HG03064 (cell line): ENCODE results near the gene ANXA4.

Source experiments
- ATAC-seq: cut with Tn5 transposase; IDR thresholded peaks from one replicate; pipeline ENCODE4 v1.9.1; 2021; ENCODE audit warnings: low read depth; ENCODE audit not compliant: unreplicated experiment

The ANXA4 gene

DNA sequence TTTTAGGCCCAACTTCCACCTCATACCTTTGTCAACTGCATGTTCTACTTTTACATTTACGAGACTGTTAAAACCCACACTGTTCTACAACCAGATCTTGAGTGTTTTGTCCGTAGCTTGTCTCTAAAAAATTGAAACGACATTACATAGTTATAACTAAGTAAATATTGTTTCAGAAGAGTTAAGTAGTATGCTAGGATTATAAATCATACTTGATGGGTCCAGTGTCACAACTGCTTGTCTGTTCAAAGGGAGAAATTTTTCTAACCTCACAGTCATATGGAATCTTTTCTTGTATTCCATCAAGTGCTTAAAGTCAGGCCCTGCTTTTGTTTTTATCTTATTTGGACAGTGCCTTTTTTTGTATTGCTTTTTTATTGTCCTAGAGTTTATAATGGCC lies 91.8 kb downstream of the ANXA4 start:
- no peak for ATAC-seq

DNA sequence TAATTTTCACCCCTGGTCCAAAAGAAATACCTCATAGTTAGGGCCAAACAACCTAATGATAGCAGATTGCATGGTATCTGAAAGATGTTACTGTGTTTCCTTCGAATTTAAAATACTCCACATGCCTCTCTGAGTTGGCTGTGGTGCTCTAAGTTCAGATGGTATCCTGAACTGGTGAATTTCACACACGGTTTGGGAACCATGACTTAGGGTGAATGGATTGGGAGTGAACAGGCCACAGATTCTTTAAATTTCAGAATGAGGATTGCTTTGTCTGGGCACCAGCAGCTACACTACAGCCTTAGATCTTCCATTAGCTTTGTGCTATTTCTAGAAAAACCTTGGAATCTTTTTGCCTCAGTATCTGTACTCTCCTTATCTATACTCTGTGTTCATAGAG lies 93.7 kb downstream of the ANXA4 start:
- no peak for ATAC-seq

DNA sequence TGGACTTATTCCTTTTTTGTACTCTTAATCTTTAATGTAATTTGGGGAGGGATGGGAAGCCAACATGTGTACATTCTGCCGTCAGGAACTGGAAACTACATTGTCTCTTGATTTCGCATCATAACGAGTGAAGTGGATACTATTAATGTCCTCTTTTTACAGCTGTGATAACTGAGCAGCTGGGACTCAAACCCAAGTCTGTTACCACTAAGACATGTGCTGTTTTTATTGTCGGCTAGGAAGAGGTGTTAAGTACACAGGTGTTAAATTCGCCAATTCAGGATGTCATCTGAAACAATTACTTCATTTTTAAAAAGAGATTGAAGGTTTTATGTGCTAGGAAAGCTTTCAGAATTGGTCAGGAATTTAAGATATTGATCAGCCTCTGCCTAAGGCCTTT lies 94.4 kb downstream of the ANXA4 start:
- ATAC-seq, result no peak

DNA sequence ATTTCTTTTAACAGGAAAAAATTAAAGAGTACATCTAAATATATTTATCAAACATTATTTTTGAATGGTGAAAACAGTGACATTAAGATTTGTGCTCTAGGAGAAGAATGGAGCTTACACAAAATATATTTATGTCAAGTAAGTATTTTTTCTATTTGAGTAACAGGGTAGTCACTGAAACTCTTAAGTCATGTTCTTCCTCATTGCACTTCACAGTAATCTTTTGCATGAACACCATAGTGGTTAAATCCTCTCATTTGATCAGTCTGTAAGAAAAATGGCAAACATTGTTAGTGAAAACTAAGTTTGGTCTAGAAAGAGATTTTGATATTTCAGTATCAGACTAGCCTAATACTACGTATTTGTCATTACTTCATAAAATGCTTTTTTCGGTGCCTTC lies 95.6 kb downstream of the ANXA4 start:
- no peak for ATAC-seq

GRCh38 chr2:69843993-69844392 lies 102.1 kb downstream of the ANXA4 start:
- no peak for ATAC-seq

DNA sequence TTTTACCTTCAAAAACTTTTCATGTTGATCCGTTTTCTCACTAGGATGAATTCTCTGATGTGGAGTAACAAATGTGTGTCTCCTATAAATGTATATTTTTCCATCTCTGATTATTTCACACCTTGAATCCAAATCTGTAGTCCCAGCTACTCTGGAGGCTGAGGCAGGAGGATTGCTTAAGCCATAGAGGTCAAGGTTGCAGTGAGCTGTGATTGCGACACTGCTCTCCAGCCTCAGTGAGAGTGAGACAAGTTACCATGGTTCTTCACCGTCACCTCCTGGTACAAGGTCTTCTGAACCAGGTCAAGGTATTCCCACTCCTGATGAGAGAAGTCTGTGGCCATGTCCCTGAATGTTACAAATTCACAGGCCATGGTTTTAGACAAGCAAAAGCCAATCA lies 102.6 kb downstream of the ANXA4 start:
- no peak for ATAC-seq

DNA sequence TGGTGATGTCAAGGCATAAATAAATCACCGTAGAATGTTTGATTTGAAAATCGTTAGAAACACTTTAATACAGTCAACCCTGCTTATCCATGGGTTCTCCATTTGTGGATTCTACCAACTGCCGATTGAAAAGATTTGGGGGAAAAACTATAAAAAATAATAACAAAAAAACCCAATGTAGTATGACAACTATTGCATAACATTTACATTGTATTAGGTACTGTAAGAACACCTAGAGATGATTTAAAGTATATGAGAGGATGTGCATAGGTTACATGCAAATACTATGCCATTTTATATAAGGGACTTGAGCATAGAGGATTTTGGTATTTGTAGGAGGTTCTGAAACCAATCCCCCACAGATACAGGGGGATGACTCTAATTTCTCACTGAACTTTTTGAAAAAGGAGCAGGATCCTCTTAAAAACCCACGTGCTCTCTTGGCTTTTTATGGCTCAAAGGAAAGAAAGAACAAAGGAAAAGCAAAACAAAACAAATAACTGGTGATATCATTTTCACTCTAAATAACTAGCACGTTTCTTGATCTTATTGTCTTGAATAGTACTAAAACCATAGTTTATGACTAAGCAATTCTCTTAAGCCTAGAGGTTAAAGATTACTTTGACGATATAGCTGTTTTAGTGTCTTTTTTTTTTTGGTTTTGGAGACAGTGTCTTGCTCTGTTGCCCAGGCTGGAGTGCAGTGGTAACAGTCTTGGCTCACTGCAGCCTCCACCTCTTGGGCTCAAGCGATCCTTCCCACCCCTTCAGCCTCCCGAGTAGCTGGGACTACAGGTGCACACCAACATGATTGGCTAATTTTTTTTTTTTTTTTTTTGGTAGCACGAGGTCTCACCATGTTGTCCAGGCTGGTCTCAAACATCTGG lies 104.5 kb downstream of the ANXA4 start:
- ATAC-seq, result no peak

- ATAC-seq, result no peak
Observed at GRCh38 chr2:69847068-69847828, 105.3 kb downstream of the ANXA4 start.

DNA sequence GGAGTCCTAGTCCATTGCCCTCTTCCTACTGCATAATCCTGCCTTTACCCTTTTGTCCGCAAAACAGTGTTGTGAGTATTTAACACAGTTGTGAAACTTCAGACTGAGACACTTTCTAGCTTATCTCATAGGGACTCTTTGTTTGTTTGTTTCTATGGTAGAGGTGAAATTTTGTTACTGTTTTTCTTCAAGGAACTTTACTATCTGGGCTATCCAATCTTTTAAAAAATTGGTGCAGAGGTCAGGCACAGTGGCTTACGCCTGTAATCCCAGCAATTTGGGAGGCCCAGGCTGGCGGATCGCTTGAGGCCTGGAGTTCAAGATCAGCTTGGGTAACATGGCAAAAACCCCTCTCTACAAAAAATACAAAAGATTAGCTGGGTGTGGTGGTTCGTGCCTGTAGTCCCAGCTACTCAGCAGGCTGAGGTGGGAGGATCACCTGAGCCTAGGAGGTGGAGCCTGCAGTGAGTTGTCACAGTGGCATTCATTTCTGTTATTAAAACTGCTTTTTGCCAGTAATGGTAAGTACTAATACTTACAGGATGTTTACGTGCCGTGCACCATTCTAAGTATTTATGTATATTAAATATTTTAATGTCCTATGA lies 106.4 kb downstream of the ANXA4 start:
- no peak for ATAC-seq

DNA sequence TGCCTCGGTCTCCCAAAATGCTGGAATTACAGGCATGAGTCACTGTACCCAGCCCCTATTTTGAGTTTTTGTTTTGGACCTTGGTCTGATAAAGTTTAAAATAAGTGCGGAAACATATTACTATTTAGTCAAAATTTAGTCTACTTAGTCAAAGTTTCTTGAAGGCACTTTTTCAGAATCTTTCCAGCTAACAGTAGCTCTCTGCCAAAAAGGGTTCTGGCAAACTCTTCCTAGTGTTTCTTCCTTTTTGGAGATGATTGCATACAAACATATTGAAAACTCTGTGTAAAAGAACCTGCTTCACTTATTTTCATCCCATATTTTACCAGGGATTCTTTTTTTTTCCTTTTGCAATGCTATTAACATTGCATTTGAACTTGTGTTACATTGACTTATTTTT lies 116.3 kb downstream of the ANXA4 start:
- ATAC-seq, result no peak

GRCh38 chr2:69863298-69863697 lies 121.4 kb downstream of the ANXA4 start:
- ATAC-seq, result no peak
